ENCODE data around the gene LGALS1.
"Not testable (repeated sequence)": the region's sequence is repeated elsewhere in the genome, so short reads cannot be mapped to it uniquely, and the experiment has no call there.

Gene LGALS1

GRCh38 chr22:37692627-37693285, 17.3 kb downstream of the LGALS1 start:
- DNase-seq, result no peak

- not testable (repeated sequence) for DNase-seq
Observed at GRCh38 chr22:37694131-37694530, 18.7 kb downstream of the LGALS1 start.

- DNase-seq, result not testable (repeated sequence)
Observed at GRCh38 chr22:37696260-37696656, 20.8 kb downstream of the LGALS1 start.

GRCh38 chr22:37696657-37697537, 21.5 kb downstream of the LGALS1 start, which contains the start of gene TRIOBP:
Gene TRIOBP, plus strand, starts transcription at chr22:37697048. Its CDS starts 4,318 bp downstream, at chr22:37701366.
- DNase-seq, result no peak

GRCh38 chr22:37697538-37697835, 22.1 kb downstream of the LGALS1 start:
- DNase-seq, result no peak

- no peak for DNase-seq
Observed at GRCh38 chr22:37701141-37701786, 25.8 kb downstream of the LGALS1 start.

- no peak for DNase-seq
Observed at GRCh38 chr22:37703906-37704305, 28.5 kb downstream of the LGALS1 start.

GRCh38 chr22:37704645-37705044, 29.2 kb downstream of the LGALS1 start:
- DNase-seq, result no peak

GRCh38 chr22:37705205-37705604, 29.8 kb downstream of the LGALS1 start:
- no peak for DNase-seq

GRCh38 chr22:37708580-37709444, 33.4 kb downstream of the LGALS1 start:
- DNase-seq, result no peak

GRCh38 chr22:37709445-37709765, 34.0 kb downstream of the LGALS1 start:
- no peak for DNase-seq

GRCh38 chr22:37710675-37711074, 35.2 kb downstream of the LGALS1 start:
- no peak for DNase-seq

- DNase-seq, result no peak
Observed at GRCh38 chr22:37711490-37711889, 36.1 kb downstream of the LGALS1 start.

GRCh38 chr22:37713761-37714160, 38.3 kb downstream of the LGALS1 start:
- no peak for DNase-seq

- DNase-seq, result no peak
Observed at GRCh38 chr22:37714634-37715033, 39.2 kb downstream of the LGALS1 start.

GRCh38 chr22:37715760-37716159, 40.3 kb downstream of the LGALS1 start:
- no peak for DNase-seq

GRCh38 chr22:37716708-37717107, 41.3 kb downstream of the LGALS1 start:
- no peak for DNase-seq

- not testable (repeated sequence) for DNase-seq
Observed at GRCh38 chr22:37717235-37717634, 41.8 kb downstream of the LGALS1 start.

- not testable (repeated sequence) for DNase-seq
Observed at GRCh38 chr22:37717746-37718305, 42.4 kb downstream of the LGALS1 start.

GRCh38 chr22:37725551-37726240, 50.3 kb downstream of the LGALS1 start:
- DNase-seq, result no peak

GRCh38 chr22:37726241-37726887, 50.9 kb downstream of the LGALS1 start:
- no peak for DNase-seq
